Femur (tissue), 1 donor: ENCODE results near the gene PTPRN2.

Experiments
- DNase-seq: peaks from one replicate; pipeline ENCODE4 v3.0.0-alpha.2; 2017

PTPRN2 gene

DNA sequence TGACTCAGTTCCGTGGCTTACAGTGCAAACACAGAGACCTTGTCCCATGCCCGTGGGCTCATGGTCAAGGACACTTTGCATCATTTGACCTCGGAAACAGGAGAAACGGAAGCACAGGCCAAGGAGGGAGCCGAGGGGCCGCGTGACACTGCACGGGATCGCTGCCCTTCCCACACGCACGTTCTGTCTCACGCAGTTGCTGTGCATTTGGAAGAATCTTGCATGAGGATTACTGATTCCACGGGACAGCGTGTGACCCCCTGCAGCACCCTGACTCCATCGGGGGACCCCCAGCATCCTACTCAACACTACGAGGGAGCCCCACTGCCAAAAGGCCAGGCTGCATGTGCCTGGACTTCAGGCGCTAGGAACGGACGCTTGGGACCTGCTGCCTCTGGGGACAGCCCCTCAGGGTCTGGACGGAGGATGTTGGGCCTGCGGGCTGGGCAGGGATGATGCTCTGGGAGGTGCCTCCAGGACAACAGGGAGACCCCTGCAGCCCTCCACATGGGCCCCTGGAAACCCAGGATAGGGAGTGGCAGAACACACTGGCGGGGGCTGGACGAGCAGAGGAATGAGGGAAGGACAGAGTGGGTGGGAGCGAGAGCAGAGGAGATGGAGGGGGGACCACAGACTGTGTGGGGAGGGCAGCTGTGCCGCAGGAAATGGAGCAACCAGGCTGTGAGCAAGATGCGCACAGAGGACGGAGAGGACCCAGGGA is 1028.6 kb downstream of the PTPRN2 start:
- no peak for DNase-seq

DNA sequence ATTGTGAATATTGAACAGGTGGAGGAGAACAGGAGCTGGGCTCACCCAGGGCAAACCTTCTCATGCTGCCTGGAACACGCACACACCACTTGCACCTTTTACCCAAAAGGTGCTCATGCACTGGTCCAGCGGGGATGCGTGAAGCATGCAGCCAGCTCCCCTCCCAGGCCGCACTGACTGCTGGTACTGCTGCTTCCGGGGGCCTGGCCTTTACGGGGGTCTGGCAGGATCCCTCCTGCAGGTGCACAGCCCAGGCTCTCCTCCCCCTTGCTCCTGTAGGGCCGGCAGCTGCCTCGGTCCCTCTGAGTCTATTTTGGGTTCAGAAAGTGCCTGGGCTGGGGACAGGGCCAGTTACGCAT is 1029.1 kb downstream of the PTPRN2 start:
- no peak for DNase-seq

- no peak for DNase-seq
These were observed 1029.6 kb downstream of the PTPRN2 start for GRCh38 chr7:157558061-157558460.

GRCh38 chr7:157557263-157557662 is 1030.4 kb downstream of the PTPRN2 start:
- DNase-seq: no peak

- DNase-seq: no peak
These were observed 1031.0 kb downstream of the PTPRN2 start for GRCh38 chr7:157556642-157556944.

DNA sequence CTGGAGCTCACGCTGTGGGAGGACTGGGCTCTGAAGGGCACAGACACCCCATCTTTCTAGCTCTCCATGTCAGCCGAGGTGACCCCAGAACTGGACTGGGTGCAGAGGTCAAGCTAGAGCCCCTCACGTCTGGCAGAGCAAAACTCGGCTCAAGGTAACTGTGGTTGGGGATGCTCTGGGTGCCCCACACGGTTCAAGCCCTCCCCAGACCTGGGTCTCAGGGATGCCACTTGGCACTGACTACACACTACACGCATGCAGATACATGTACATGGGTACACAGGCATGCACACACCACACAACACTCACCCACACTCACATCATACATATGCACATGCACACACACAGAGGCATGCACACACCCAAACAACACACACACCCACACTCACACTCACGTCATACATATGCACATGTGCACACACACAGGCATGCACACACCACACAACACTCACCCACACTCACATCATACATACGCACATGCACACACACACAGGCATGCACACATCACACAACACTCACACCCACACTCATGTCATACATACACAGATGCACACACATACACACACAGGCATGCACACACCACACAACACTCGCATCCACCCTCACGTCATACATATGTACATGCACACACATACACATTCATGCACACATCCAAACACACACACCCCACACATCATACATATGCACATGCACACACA is 1031.5 kb downstream of the PTPRN2 start:
- DNase-seq: peak; percentile 1

DNA sequence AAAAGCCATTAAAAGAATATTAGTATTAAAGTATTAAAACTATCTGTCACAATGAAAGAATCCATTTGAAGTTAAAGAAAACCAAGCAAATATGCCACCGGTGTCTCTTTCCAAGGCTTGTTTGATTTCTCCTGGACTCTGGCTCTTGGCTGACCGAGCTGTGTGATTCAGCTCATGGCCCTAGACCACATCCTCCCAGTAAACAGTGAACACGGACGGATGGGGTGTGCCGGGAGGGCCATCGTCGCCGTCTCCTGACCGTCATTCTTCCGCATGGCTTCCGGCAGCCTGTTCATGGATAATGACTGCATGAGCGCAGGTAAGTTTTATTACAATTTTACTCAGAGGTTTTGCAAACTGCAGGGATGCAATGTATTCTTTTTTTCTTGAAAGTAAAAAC is 1032.3 kb downstream of the PTPRN2 start:
- peak; percentile 14 for DNase-seq

DNA sequence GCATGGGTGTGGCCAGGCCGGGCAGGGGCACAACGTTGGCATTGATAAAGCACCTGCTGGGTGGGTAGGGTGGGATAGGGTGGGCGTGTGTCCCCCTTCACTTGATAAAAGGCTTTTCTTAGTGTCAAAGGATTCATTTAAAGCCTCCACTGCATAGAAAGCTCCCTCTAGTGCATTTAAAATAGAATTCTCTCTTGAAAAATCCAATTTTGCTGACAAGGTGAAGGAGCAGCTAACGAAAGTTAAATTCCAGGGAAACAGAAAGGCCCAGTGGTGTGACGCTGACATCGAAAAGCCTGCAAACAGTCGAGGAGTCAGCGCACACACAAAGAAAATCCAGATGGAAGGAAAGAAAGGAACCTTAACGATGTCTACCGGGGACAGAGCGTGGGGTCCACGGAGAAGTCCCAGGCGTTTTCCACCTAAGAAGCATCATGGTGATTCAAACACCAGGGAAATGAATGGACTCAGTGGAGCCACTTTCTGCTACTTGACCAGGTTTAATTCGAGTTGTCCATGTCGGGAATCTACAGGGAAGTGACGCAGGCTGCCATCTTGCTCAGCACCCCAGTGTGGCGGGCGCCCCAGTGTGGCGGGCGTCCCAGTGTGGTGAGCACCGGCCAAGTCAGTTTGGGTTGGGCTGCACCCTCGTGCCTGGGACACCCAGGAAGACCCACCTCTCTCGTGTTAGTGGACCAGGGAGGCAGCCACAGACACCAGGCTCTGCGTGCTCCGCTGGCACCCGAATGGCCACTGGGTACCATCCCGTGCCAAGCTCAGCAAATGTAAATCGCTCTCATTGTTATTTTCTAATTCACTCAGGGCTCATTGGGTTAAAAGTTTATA is 1033.0 kb downstream of the PTPRN2 start:
- DNase-seq: peak; percentile 10

GRCh38 chr7:157553256-157553655 is 1034.4 kb downstream of the PTPRN2 start:
- DNase-seq: peak; percentile 3

- DNase-seq: peak; percentile 4
These were observed 1035.2 kb downstream of the PTPRN2 start for GRCh38 chr7:157552295-157552993.

- peak; percentile 6 for DNase-seq
These were observed 1036.1 kb downstream of the PTPRN2 start for GRCh38 chr7:157551325-157552070.

DNA sequence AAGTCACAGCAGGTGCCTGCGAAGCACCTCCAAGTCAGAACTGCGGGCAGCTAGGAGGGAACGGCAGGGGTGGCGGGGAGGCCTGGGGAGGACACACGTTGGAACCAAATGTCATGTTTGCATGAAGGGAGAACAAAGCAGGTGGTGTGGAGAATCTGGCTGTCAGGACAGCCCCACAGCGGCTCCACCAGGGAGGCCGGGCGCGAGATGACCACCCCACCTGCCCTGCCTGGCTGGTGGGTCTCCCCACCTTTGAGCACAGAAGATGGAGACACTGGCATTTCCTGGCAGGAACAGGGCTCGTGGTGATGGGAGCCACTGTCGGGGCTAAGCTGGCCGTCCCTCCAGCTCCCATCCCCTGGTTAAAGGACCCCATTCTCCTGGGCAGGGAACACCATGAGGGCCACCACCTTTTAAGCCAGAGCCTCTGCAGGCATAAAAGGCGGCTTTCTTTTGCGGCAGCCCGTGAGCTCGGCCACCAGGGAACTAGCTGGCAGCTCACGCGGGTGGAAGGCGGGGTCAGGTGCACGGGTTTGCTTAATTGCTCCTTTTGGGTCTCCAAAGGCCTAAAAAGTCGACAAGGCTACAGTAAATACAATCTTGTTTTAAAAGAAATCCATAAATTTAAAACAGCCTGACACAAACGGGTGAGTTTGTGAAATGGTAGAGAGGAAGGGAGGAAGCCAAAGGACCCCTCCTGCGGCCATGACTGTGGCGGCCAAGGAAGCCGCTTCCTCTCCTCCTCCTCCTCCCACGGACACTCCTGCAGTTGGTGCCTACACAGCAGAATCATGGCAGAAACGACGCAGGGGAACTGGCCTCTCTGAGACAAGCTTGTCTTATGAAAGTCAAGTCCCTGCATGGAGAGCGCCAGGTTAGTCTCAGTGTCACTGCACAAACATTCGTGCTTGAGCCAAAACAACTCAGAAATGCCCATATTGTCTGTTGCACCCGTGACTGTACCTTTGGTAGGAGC is 1037.0 kb downstream of the PTPRN2 start:
- peak; percentile 10 for DNase-seq

GRCh38 chr7:157549612-157550299 is 1037.9 kb downstream of the PTPRN2 start:
- DNase-seq: peak; percentile 8

- peak; percentile 3 for DNase-seq
These were observed 1038.8 kb downstream of the PTPRN2 start for GRCh38 chr7:157548691-157549303.

DNA sequence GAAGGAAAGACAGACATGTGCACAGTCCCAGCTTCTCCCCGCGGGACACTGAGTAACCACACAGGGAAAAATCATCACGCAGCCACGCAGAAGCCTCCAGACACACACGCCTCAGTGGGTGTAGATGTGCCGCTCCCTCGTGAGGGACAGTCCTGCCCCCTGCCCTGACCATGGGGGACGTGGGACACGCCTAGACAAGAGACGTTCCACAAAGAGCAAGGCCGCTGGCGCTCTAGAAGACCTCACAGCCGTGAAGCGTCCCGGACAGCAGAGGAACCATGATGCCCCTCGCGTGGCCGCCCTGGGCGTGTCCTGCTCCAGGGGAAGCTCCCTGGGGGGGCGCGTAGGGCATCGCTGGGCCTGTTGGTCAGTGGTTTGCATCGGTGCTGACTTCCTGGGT is 1040.0 kb downstream of the PTPRN2 start:
- peak; percentile 13 for DNase-seq

- peak; percentile 5 for DNase-seq
These were observed 1040.5 kb downstream of the PTPRN2 start for GRCh38 chr7:157547102-157547501.

- DNase-seq: no peak
These were observed 1042.0 kb downstream of the PTPRN2 start for GRCh38 chr7:157545681-157546060.

DNA sequence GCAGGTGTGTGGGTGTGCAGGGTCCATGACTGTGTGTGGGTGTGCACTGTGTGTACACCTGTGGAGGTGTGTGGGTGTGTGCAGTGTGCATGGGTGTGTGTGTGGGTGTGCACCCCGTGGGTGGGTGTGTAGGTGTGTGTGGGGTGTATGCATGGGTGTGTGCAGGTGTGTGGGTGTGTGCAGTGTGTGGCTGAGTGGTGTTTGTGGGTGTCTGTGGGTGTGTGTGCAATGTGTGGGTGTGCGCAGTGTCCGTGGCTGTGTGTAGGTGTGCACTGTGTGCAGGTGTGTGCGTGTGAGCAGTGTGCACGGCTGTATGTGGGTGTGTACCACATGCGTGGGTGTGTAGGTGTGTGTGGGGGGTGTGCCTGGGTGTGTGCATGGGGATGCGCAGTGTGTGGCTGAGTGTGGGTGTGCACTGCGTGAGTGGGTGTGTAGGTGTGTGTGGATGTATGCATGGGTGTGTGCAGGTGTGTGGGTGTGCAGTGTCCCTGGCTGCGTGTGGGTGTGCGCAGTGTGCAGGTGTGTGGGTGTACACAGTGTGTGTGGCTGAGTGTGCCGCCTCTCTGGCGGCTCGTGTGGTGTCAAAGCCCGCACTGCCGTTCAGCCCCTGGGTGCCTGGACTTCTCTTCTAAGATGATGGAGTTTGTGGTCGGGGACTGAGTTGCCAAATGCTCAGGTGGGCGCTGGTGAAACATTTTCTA is 1042.5 kb downstream of the PTPRN2 start:
- no peak for DNase-seq

GRCh38 chr7:157544226-157544625 is 1043.4 kb downstream of the PTPRN2 start:
- no peak for DNase-seq
